DND-41 (cell line): ENCODE results near the gene PCK1.

ENCODE experiments used
- CTCF ChIP-seq: IDR thresholded peaks from 2 replicates; pipeline ENCODE4 v1.5.1; 2012; ENCODE audit warnings: borderline replicate concordance, low read length, moderate library complexity, mild to moderate bottlenecking; ENCODE audit not compliant: poor library complexity, severe bottlenecking; ENCODE audit errors: extremely low read depth
- EZH2 ChIP-seq: IDR thresholded peaks from 3 replicates; pipeline ENCODE4 v1.6.1; 2012; ENCODE audit warnings: borderline replicate concordance, low read depth, mild to moderate bottlenecking, moderate library complexity, low read length, inconsistent platforms; ENCODE audit not compliant: severe bottlenecking

GRCh38 chr20:57526087-57526884 lies 34.6 kb upstream of the PCK1 start:
- TF ChIP-seq CTCF (peak; percentile 44), EZH2 (no peak)
